GOT3 (cell line): ENCODE results near the gene TOM1.

Experiments used
- DNase-seq: peaks from one replicate; lab custom pipeline; 2025; ENCODE audit warnings: mixed read lengths; lab: John Stamatoyannopoulos, UW

TOM1 gene

GRCh38 chr22:35324067-35324466, 24.4 kb downstream of the TOM1 start:
- DNase-seq = no peak

- no peak for DNase-seq
These were observed 25.1 kb downstream of the TOM1 start for GRCh38 chr22:35324762-35325161.

GRCh38 chr22:35325209-35325608, 25.5 kb downstream of the TOM1 start:
- DNase-seq = no peak

GRCh38 chr22:35326854-35327562, 27.3 kb downstream of the TOM1 start:
- no peak for DNase-seq

- DNase-seq = no peak
These were observed 28.2 kb downstream of the TOM1 start for GRCh38 chr22:35327690-35328471.

- no peak for DNase-seq
These were observed 28.8 kb downstream of the TOM1 start for GRCh38 chr22:35328472-35328885.

GRCh38 chr22:35329114-35329847, 29.6 kb downstream of the TOM1 start:
- DNase-seq = no peak

GRCh38 chr22:35330258-35330861, 30.7 kb downstream of the TOM1 start:
- no peak for DNase-seq

GRCh38 chr22:35332278-35332677, 32.6 kb downstream of the TOM1 start:
- no peak for DNase-seq

GRCh38 chr22:35333220-35333619, 33.5 kb downstream of the TOM1 start:
- no peak for DNase-seq

GRCh38 chr22:35334004-35334403, 34.3 kb downstream of the TOM1 start:
- no peak for DNase-seq

GRCh38 chr22:35335468-35335867, 35.8 kb downstream of the TOM1 start:
- DNase-seq = no peak

GRCh38 chr22:35335936-35336781, 36.5 kb downstream of the TOM1 start:
- no peak for DNase-seq

GRCh38 chr22:35337932-35338331, 38.2 kb downstream of the TOM1 start:
- DNase-seq = no peak

GRCh38 chr22:35341090-35341874, 41.6 kb downstream of the TOM1 start:
- DNase-seq = no peak

- DNase-seq = no peak
These were observed 42.7 kb downstream of the TOM1 start for GRCh38 chr22:35342390-35342789.

GRCh38 chr22:35343664-35344550, 44.2 kb downstream of the TOM1 start:
- DNase-seq = no peak

GRCh38 chr22:35344956-35345690, 45.4 kb downstream of the TOM1 start:
- no peak for DNase-seq
